Tongue (tissue), 2 donors: Measurements from ENCODE around the gene ZSWIM5. TPM values are rescaled to one million over a fixed set of nuclear protein-coding genes. Genes with fewer than 3 reads are reported as not detected.
"Not testable (repeated sequence)": the region's sequence is repeated elsewhere in the genome, so short reads cannot be mapped to it uniquely, and the experiment has no call there.

Source experiments
- DNase-seq: peaks from one replicate; pipeline ENCODE4 v3.0.0-alpha.2; 2015
- total RNA-seq: library from RNA; depleted of rRNA; stranded (reverse); fragments of >200 nt; gene quantifications from one replicate; pipeline ENCODE4 v1.2.3, GENCODE V29; 2014

ZSWIM5 gene
- total RNA-seq, 1 donor from 2014 or later, result 1.4 TPM

- DNase-seq, result no peak
Observed at GRCh38 chr1:45200906-45201500, 5.4 kb downstream of the ZSWIM5 start.

GRCh38 chr1:45200435-45200834 is 6.0 kb downstream of the ZSWIM5 start:
- no peak for DNase-seq

DNA sequence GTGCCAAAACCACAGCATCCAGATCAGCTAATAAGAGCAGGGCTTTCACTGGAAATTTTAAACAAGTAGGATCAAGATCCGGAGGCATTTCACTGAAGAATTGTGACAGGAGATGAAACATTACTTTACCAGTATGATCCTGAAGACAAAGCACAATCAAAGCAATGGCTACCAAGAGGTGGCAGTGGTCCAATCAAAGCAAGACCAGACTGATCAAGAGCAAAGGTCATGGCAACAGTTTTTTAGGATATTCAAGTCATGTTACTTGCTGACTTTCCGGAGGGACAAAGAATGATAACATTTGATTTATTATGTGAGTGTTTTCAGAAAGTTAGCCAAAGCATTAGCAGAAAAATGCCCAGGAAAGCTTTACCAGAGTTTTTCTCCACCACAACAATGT is 8.2 kb downstream of the ZSWIM5 start:
- DNase-seq, result no peak

DNA sequence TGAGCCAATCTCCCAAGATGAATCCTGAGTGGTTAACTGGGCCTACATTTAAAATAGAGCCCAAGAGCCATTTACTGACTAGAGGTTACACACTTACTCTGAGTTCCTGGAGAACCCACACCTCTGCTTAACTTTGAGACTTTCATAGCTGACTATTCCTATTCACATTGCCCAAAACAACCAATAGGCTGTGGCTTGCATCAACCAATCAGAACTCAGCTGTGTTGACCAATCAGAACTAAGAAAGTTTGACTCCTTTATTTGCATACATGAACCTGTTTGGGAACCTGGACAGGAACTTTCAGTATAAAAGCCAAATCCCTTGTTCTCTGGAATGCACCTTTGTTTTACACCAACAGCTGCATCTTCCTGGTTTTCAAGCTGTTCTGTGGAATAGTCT is 9.5 kb downstream of the ZSWIM5 start:
- DNase-seq, result no peak

DNA sequence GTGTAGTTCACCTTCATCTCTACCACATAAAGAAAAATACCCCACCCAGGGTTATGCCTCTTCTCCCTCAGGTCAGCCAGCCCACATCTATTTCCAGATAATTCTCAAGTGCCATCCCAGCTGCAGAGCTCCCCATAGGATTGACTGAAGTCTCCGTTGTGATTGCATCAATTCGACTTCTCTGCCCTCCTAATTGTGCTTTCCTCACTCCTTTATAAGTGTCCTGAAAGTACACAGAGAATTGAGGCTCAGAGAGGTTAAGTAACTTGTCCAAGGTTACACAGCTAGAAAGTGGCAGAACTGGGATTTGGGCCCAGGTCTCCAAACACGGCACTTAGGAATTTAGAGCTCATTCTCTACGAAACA is 15.0 kb downstream of the ZSWIM5 start:
- no peak for DNase-seq

- no peak for DNase-seq
Observed at GRCh38 chr1:45187725-45188124, 18.7 kb downstream of the ZSWIM5 start.

DNA sequence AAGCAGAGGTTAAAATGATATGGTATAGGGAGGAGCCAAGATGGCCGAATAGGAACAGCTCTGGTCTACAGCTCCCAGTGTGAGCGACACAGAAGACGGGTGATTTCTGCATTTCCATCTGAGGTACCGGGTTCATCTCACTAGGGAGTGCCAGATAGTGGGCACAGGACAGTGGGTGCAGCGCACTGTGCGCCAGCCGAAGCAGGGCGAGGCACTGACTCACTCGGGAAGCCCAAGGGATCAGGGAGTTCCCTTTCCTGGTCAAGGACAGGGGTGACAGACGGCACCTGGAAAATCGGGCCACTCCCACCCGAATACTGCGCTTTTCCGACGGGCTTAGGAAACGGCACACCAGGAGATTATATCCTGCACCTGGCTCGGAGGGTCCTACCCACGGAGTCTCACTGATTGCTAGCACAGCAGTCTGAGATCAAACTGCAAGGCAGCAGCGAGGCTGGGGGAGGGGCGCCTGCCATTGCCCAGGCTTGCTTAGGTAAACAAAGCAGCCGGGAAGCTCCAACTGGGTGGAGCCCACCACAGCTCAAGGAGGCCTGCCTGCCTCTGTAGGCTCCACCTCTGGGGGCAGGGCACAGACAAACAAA is 26.4 kb downstream of the ZSWIM5 start:
- not testable (repeated sequence) for DNase-seq

GRCh38 chr1:45177452-45177851 is 29.0 kb downstream of the ZSWIM5 start:
- no peak for DNase-seq

GRCh38 chr1:45172764-45173163 is 33.6 kb downstream of the ZSWIM5 start:
- DNase-seq, result no peak

GRCh38 chr1:45172005-45172404 is 34.4 kb downstream of the ZSWIM5 start:
- peak; percentile 2 for DNase-seq

DNA sequence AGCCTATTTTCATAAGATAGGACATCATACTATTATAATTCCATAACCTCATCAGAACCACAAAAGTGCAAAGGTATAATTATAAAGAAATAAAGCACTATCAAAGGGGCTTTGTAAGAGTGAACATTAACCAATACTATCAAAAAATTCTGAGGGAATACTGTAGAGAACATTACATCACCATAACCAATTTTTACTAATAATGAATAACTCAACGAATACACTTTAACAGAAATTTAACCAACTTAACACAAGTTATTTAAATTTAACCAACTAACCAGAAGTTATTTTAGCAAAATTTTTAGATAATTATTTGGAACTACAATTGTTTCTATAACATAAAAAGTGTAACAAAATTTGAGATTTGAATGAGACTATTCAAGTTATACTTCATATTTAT is 34.8 kb downstream of the ZSWIM5 start:
- DNase-seq, result no peak

DNA sequence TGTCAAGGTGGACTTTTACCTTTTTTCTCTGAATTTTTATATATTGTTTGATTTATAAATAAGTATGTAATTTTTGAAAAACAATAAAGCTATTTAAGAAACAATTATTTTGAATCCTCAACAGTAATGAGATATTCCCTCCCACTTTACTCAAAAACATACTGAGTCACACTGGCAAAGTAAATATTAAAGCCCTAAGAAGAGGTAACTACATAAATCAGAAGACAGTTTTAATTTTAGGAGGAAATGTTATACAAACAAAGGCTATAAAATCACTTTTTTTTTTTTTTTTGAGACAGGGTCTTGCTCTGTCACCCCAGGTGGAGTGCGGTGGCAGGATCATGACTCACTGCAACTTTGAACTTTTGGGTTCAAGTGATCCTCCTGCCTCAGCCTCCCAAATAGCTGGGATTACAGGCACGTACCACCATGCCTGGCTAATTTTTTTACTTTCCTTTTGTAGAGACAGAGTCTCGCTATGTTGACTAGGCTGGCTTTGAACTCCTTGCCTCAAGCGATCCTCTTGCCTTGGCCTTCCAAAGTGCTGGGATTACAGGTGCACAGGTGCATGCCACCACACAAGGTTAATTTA is 36.2 kb downstream of the ZSWIM5 start:
- DNase-seq, result no peak

- DNase-seq, result not testable (repeated sequence)
Observed at GRCh38 chr1:45167947-45168346, 38.5 kb downstream of the ZSWIM5 start.

DNA sequence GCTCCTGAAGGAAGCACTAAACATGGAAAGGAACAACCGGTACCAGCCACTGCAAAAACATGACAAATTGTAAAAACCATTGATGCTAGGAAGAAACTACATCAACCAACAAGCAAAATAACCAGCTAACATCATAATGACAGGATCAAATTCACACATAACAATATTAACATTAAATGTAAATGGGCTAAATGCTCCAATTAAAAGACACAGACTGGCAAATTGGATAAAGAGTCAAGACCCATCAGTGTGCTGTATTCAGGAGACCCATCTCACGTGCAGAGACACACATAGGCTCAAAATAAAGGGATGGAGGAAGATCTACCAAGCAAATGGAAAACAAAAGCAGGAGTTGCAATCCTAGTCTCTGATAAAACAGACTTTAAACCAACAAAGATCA is 42.1 kb downstream of the ZSWIM5 start:
- not testable (repeated sequence) for DNase-seq

- not testable (repeated sequence) for DNase-seq
Observed at GRCh38 chr1:45163111-45163510, 43.3 kb downstream of the ZSWIM5 start.

DNA sequence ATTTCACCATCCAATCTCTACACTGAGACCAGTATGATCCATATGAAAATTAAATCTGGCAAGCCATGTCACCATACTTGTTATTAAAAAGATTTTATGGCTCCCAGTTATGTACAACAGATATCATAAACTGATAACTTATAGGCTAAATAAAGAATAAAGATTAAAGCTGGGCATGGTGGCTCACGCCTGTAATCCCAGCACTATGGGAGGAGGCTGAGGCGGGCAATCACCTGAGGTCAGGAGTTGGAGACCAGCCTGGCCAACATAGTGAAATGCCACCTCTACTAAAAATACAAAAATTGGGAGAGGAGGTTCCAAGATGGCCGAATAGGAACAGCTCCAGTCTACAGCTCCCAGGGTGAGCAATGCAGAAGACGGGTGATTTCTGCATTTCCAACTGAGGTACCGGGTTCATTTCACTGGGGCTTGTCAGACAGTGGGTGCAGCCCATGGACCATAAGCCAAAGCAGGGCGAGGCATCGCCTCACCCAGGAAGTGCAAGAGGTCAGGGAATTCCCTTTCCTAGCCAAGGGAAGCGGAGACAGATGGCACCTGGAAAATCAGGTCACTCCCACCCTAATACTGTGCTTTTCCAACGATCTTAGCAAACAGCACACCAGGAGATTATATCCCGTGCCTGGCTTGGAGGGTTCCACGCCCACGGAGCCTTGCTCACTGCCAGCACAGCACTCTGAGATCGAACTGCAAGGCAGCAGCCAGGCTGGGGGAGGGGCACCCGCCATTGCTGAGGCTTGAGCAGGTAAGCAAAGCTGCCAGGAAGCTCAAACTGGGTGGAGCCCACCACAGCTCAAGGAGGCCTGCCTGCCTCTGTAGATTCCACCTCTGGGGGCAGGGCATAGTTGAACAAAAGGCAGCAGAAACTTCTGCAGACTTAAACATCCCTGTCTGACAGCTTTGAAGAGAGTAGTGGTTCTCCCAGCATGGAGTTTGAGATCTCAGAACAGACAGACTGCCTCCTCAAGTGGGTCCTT is 44.1 kb downstream of the ZSWIM5 start:
- not testable (repeated sequence) for DNase-seq

DNA sequence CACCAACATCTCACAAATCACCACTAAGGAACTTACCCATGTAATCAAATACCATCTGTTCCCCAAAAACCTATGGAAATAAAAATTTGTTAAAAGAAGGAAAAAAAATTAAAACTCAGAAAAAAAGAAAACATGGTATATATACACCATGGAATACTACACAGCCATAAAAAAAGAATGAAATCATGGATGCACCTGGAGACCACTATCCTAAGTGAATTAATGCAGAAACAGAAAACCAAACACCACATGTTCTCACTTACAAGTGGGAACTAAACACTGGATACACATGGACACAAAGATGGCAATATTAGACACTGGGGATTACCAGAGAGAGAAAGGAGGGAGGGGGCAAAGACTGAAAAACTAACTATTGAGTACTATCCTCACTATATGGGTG is 50.4 kb downstream of the ZSWIM5 start:
- no peak for DNase-seq

- no peak for DNase-seq
Observed at GRCh38 chr1:45155423-45155822, 51.0 kb downstream of the ZSWIM5 start.

GRCh38 chr1:45152126-45152525 is 54.3 kb downstream of the ZSWIM5 start:
- no peak for DNase-seq

GRCh38 chr1:45148209-45148825 is 58.1 kb downstream of the ZSWIM5 start:
- DNase-seq, result no peak

GRCh38 chr1:45146833-45147232 is 59.6 kb downstream of the ZSWIM5 start:
- DNase-seq, result no peak

DNA sequence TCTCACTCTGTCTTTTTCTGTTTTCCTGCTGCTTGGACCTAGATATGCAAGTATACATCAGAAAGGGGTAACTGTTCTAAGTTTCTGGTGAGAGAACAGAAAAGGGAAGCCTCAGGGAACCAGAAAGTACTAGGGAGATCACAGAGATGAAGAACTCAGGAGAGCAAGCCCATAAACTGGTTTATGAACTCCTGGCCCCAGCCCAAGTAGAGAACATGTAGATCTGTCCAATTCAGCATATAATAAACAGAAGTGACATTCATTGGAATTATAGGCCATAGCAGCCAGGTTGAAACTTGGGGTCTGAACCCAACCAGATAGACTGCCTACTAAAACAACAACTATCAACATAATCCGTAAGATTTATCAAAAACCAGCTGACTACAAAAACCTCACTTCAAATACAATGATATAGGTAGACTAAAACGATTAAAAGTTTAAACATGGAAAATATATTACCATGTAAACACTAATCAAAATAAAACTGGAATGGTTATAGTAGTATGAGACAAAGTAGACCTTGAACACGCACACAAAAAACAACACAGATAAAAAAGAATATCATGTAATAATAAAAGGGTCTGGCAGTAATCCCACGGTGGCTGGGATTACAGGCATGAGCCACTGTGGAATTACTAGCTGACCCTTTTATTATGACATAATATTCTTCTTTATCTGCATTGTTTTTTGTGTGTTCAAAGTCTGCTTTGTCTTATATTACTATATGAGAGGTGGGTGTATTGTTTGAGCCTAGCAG is 65.0 kb downstream of the ZSWIM5 start:
- DNase-seq, result no peak
